Kidney glomerular epithelial cell (primary cell): Measurements from ENCODE around the gene MTNR1B.
A peak's percentile ranks its signal among the peaks of the same experiment; 100 is the strongest.

Experiments used
- DNase-seq: peaks from one replicate; lab custom pipeline; 2025; lab: John Stamatoyannopoulos, UW

Gene MTNR1B

DNA sequence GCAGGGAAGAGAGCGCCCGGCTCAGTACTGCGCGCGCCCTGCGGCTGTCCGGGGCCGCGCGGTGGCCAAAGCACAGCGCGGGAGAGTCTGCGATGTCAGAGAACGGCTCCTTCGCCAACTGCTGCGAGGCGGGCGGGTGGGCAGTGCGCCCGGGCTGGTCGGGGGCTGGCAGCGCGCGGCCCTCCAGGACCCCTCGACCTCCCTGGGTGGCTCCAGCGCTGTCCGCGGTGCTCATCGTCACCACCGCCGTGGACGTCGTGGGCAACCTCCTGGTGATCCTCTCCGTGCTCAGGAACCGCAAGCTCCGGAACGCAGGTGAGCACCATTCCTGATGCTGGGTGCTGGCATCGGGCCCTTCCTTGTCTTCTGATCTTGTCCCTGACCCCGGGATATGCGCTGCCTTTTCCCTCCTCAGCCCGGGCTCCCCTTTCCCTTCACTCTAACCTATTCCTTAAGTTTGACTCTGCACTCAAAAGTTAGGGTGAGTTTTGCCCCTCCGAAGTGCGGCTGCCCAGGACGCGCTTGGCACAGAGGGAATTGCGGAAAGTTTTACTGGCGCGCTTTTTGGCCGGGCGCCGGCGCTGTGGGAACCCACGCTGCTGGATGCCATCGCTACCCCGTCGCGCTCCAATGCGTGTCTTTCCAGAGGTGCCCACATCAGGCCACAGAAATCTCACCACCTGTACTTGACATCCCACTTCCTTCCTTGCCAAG is at the start of gene MTNR1B:
MTNR1B (plus strand) TSS at position 18 of the 714 bp plus-strand sequence; CDS start at position 93, 75 bp downstream.
- no peak for DNase-seq

DNA sequence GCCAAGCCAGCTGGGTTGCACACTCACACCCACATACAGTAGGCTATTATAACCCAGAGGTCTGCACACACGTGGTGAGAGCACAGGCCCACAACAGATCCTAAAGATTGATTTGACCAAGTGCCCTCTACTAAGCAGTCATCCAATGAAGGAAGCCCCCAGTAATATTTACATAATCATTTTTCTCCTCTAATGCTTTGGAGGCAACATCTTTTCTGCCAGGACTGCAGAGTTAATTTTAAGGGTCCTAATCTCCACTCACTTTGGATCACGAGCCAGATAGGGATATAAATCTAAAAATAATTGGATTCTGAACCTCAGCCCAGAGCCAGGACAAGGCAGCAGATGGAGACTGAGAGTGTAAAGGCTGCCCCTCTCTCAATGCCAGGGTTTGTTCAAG is 49.1 kb upstream of the MTNR1B start:
- DNase-seq = no peak

DNA sequence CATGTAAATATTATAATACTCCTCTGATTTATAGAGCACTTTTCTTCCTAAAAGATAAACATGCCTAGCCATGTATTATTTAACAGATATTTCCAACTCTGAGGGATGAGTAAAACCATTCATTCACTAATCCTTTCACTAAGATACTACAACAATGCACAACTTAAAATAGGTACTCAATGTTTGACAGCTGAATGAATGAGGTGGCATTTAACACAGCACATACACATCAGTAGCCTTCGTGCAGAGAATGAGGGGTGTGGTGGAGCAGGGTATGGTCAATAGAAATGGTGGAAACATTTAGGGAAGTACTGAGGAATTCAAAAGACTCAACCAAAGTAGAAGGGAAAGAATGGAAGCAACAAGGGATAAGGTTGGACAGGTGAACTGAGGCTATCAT is 46.7 kb upstream of the MTNR1B start:
- no peak for DNase-seq

DNA sequence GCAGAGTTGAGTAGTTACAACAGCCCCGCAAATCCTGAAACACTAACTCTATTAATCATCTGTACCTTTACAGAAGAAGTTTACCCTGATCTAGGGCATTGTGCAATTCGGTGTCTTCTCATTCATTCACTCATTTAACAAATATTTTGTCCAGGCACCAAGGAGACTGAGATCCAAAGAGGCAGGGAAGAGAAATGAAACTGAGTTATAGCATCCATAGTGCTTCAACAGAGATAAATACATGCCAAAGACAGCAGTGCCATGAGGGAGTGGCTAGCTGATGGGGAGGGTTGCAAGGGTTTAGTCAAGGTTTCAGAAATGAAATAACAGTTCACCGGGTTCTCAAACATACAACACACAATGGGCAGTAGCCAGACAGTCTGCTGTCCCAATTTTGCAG is 40.2 kb upstream of the MTNR1B start:
- no peak for DNase-seq

DNA sequence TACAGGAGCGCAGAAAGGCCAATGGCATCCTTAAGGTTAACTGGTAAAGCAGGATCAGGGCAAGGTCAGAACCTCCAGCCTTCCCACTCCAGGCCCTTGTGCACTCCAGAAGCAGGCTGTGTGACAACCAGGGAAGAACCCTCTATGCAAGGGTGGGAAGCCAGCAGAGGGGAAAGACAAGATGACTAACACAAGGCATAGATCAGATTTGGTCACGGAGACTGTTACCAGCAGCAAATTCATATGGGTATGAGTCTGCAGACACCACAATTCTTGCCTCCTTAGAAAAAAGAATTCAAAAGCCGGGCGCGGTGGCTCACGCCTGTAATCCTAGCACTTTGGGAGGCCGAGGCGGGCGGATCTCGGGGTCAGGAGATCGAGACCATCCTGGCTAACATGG is 39.8 kb upstream of the MTNR1B start:
- DNase-seq = no peak

DNA sequence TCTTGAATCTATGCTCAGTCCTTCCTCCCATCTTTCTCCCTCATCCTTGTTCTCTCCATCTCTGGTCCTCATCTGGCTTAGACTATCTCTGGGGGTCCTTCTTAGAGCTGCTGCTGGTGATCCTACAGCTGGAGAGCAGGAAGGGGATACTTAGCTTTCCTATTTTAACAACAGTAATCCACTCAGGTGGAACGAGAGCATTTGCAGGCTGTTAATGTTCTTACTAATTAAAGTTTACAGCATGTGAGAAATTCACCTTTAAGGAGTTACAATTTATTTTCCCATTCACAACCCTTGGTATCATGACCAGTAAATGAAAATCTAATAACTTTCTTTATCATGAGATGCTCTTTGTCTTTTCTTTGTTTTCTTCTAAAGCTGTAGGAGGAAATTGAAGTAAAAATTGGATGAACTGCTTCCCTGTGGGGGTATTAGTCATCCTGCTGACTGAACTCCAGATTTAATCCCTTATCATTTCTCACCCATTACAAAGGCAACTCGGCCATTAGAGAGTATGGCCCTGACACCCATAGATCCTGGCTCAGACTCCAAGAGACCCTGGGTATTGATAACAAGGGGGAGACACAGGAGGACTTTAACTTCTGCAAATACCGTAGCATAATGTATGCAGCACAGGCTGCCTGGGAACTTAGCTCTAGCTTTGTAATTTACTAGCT is 37.6 kb upstream of the MTNR1B start:
- DNase-seq = peak; percentile 13

DNA sequence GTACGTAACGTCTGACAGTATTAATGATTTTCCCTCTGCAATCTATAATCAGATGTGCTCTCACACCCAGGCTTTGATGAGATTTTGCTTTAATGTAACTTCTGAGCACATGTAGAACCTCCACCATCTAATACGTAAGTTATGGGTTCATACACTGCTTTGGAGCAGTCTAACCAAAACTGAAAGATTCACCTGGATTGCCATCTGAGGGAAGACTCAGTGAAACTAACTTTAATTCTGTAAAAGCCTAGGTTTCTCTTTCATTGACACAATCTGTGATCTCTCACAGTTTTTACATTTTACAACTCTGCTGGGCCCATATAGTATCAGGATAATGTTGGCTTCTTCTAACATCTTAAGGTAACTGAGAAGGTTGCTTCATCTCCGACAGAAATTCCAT is 30.1 kb upstream of the MTNR1B start:
- DNase-seq = no peak

DNA sequence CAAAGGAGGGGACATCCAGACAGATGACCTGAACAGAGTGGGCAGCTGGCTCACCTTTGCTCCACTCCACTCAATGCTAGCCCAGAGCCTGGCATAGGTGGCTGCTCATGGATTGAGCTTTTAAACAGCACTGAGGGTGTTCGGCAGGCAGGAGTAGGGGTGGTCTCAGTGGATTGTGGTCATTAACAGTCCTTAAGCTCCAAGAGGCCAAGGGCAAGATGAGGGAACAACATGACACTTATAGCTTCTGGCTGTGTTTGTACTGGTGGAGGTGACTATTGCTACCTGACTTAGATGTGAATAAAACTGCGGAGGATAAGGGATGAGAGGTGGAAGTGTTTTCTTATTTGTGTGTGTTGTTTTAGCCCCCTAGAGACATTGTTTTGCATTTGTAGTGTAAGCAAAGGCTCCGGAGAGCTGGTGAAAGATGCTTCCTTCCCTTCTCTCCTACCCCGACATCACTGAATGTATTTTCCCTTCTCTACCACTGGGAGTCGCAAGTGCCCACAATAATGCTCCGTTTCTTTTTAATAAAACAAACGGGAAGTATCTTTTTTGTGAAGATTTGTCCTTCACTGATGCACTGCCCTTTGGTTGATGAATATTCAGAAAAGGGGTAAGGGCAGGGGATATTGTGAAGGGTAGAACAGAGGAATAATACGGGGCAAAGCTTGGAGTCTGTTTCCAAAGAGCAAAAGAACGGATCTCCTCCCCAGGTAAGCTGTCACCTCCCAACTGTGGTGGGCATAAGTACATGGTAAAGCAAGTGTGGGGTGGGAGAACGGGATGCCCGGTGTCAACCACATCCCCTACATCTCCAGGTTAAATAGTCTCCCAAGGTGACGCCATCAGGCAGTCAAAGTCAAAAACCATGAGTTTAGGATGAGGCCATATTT is 27.5 kb upstream of the MTNR1B start:
- peak; percentile 37 for DNase-seq

DNA sequence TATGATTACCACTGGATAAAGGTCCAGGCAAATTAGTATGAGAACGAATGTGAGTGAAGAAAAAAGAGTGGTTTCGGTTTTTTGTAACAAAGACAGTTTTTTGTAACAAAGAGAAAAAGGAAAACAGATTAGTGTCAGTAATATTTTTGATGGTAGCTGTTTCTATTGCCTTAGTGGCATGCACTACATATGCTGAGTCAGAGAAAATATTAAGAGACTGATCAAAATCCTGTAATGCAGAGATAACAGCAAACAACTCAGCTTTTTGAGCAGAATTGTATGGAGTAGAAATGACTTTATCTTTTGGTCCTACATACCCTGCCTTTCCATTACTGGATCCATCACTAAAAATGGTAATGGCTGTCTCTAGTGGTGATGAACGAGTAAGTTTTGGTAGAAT is 22.7 kb upstream of the MTNR1B start:
- DNase-seq = no peak

DNA sequence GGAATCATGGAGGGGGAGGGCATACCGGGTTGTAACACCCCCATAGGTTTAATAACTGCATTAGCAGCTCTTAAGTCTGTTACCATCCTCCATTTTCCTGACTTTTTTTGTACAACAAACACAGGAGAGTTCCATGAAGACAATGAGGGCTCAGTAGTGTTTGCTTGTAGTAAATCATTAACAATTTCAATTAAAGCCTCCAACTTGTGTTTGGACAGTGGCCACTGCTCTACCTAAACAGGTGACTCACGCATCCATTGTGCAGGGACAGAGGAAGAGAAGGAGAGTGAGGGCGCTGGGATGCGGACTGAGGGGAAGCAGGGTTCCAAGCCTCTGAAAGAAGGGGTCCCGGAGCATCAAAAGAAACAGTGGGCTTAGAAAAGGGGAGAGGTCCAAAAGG is 21.3 kb upstream of the MTNR1B start:
- peak; percentile 1 for DNase-seq

DNA sequence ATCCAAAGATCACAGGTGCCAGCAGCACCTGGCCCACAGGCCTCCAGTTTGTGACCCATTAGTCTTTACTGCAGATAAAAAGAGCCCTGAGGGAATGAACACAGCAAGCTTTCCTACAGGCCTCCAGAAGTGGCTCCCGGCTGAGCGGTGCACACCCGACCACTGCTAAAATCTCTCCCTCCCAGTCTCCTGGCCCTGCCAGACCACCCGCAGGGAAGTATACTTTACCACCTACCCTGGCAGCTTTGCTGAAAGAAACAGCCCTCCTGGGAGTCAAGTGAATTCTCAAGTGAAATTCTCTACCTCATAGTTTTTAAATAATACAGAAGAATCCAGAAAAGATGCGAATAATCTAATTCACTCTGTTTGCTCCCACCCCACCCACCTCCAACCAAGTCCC is 15.4 kb upstream of the MTNR1B start:
- DNase-seq = no peak

DNA sequence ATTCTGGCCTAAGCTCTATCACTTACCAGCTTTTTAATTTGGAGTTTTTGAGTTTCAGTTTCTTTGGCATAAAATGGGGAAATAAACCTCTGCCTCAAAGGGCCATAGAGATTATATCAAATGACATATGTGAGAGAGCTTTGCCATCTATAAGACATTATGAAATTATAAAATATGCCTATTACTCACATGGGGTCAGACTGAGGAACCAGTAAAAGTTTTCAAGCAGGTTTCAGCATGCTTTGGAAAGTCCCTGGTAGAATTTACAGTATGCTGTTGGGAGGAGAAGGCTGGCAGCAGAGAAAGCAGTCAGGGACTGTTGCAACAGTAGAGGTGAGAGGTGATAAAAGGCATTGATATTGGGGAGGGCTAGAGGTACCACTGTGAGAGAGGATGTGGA is 13.6 kb upstream of the MTNR1B start:
- DNase-seq = no peak

DNA sequence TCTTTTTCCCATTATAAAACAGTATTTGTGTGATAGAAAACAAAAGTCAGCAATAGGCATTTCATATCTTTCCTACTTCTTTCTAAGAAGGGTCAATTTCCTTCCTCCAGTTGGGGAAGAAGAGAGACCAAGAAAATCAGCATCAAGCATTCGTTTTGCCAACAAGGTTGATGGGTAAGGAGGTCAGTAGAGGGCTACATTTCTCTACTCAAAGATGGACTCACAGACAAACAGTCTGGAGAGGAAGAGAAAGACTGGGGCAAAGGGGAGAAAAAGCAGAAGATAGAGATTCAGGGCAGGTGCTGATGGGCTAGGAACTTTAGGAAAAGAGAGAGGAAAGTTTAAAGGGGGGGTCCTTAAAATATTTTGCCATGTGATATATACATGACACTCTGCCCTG is 8.6 kb upstream of the MTNR1B start:
- DNase-seq = no peak

DNA sequence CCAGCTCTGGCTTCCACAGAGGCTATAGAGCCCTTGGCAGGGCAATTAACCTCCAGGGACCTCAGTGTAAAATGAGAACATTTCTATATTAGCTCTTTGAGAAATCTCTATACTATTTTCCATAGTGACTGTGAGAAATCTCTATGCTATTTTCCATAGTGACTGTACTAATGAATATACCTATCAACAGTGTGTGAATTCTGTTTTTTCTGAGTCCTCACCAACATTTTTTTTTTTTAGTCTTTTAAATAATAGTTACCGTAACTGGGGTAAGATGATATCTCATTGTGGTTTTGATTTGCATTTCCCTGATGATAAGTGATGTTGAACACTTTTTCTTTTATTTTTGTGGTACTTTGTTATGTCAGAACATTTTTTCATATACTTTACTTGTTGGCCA is 7.0 kb upstream of the MTNR1B start:
- DNase-seq = no peak

DNA sequence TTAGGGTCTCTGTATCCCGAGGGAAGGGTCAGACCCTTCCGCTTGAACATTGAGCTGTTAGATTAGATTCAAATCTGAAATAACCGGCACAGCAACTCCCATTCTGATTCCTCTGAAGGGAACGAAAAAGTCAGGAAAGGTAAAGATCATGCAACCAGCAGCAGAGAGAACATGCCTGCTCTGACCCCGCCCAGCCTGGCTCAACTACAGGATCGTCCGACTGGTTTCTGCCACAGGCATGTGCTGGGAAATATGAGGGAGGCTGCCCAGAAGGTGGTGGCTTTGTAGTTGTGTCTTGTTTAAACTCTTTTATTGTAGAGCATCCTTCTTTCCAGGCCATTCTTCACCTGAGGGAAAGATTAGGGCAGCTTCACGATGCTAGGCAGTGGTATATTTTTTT is 5.0 kb upstream of the MTNR1B start:
- DNase-seq = no peak

DNA sequence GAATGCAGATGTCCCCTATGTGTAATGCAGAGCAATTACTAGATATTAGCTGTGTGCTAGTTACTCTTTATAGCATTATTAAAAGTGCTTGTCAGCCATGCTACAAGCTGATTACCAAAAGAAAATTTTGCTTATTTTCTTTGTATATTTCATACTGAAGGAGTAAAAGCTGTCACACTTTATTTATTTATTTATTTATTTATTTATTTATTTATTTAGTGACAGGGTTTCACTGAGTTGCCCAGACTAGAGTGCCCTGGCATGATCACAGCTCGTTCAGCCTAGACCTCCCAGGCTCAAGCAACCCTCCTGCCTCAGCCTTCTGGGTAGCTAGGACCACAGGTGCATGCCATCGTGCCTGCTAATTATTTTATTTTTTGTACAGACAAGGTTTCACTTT is 4.3 kb upstream of the MTNR1B start:
- no peak for DNase-seq

DNA sequence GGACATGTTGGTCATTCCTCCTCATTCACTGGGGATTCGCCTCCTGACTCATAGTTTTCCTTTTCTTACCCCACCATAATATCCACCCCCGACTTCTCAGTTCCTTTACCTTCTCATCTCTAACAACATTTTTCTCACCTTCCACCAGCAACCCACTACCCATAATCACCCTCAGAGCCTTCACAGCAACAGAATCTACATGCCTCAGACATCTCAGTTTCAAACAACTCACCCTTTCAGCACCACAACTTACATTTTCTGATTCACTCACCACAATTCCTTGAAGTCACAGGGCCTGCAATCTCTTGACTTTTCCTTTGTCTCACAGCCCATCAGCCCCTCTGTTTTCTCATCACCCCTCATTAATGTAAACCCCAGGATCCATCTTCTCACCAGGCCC is 2.3 kb upstream of the MTNR1B start:
- DNase-seq = no peak

DNA sequence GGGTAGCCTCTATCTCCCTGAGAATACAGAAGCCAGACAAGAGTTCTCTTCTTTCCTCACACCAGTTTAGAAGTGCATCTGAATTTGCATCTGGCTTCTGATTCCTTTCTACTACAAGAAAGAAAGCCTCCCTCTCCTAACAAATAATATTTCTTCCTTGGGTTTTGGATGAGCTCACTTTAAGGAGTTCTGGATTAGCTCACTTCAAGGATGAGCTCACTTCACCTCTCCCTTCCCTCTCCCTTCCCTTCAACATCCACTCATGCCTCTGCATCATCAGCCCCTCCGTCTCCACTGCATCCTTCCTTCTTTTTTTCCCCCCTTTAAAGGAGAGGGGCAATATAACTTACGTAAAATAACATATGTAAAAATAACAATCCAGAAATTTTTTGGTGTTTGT is 1.6 kb upstream of the MTNR1B start:
- DNase-seq = no peak

DNA sequence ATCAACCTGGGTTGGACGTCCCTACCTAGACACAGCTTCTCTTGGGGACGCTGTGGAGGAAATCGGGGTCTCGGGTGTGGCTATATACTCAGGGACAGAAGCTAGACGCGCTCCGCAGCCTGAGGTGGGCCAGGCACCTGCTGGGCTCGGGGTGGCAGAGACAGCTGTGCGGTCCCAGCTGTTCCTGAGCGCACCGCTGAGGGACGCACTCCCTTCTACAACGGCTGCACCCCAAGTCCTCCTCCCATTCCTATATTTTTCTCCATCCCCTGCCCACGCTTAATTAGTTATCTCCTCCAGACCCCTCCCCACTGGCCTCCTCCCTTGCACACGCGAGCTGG is 188 bp upstream of the MTNR1B start:
- DNase-seq = no peak

DNA sequence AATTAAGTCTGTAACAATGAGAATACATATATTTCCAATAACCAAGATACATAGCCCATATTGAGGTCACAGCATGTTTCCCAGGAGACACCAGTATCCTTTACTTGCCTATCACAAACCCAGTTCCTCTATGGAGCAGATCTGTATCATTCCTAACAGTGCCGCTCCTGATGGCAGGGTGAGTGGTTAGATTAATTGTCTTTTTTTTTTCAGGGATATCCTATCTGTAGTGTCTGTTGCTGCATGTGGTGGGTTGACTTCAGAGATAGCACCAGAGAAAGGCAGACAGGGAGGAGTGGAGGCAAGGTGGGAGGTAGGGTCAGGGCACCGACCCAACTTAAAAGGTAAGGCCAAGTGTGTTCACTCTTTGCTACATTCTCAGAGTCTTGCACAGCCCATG is 2.8 kb downstream of the MTNR1B start:
- DNase-seq = no peak

DNA sequence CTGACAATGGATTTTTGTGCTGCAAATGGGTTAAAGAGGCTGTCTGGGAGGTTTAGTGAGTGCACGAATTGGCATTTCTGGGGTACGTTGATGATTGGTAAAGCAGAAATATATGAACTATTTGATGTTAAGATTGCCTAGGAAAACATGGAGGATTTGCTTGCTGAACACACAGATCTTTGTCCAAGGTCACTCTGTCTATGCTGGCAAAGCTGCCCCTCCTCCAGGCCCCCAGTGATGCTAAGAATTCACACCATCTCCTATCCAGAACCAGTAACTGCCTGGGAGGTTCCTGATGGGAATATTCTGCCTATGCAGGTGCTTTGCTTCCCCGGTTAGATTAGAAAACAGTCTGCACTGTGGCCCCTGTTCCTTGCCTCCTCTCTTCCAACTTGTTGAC is 5.8 kb downstream of the MTNR1B start:
- no peak for DNase-seq

DNA sequence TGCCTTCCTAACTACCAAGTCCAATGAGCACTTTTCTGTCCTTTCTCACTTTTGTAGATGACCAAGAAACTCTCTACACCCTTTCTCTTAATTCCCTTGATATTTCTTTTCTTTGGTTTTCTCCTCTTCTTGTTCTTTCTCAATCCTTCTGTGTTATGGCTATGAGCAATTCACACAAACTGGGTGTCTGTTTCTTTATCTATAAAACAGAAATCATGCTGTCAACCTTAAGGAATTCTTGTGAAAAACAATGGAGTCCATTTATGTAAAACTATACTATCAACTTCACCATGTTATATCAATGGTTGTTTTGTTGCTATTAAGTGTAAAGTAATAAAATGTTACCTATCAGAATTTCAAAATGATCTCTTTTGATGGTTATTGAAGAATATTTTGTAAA is 7.2 kb downstream of the MTNR1B start:
- DNase-seq = no peak

DNA sequence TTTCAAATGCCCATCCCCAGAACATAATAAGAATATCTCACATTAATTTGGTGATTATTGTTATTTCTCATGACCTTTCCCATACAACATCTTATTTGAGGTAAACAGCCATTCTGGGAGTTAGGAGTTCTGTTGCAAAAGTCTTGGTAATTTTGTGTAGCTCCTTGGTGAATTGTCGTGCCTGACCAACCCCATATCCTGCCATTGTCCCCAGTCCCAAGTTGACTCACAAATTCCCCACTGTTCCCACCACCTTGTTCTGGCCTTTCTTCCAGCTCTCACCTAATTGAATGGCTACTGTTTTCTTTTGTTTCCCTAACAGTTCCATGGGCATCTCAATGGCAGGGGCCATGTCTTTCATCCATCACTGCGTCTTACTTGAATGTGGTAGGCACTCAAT is 8.0 kb downstream of the MTNR1B start:
- no peak for DNase-seq
